Adipocyte (in vitro differentiated cells): ENCODE results near the gene IRF2BP2.

ENCODE experiments used
- DNase-seq: peaks from one replicate; pipeline ENCODE4 v3.0.0-alpha.2; 2015; ENCODE audit warnings: low read depth
- H3K27me3 ChIP-seq: replicated peaks from 2 replicates; pipeline ENCODE4 v1.7.0; 2013; ENCODE audit warnings: mild to moderate bottlenecking, low read length, moderate library complexity; ENCODE audit not compliant: control insufficient read depth, insufficient read depth
- H3K36me3 ChIP-seq: 2 replicates; pipeline ENCODE4 v1.7.0; 2013; ENCODE audit warnings: low read length, mild to moderate bottlenecking, moderate library complexity; ENCODE audit not compliant: control insufficient read depth, insufficient read depth, severe bottlenecking
- H3K4me1 ChIP-seq: 2 replicates; pipeline ENCODE4 v1.7.0; 2013; ENCODE audit warnings: mild to moderate bottlenecking, low read length, moderate library complexity; ENCODE audit not compliant: control insufficient read depth, insufficient read depth
- H3K4me3 ChIP-seq: 2 replicates; pipeline ENCODE4 v1.7.0; 2013; ENCODE audit warnings: mild to moderate bottlenecking, low read length, moderate library complexity
- H3K9ac ChIP-seq: 2 replicates; pipeline ENCODE4 v1.7.0; 2013; ENCODE audit warnings: mild to moderate bottlenecking, low read length, moderate library complexity
- H3K9me3 ChIP-seq: 2 replicates; pipeline ENCODE4 v1.7.0; 2013; ENCODE audit warnings: mild to moderate bottlenecking, low read length, moderate library complexity; ENCODE audit not compliant: control insufficient read depth

Gene IRF2BP2

DNA sequence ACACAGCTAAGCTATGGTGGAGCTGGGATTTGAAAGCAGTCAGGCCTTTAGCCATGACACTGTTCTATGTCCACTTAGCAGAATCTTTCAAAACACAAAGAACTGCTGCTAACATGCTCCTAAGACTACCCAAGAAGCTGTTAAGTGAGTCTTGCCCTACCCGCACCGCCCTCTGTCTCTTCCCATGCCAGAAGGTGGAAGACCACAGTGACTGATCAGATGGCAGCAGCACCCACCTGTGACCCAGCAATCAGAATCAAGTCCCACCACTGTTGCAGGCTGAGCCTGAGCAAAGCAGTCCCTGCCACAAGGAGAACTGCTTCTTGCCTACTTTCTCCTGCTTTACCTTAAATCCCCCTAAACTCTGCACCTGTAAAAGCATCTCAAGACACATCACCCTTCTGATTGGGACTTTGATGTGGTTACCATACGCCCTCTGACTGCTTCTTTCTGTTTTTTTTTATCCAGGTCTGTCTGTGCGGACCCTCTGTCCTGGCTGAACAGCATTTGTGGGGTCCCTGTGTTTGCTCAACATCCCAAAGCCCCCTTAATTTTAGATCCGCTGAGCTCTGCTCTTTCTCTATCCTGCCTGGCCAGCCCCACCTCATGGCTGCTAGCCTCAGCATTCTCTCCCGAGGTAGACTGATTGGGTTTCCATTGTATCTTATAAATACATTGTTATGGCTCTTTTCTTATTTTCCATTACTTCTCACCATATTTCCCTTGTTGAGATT, 16.0 kb downstream of the IRF2BP2 start:
- Histone ChIP-seq H3K36me3 (no peaks in the 10 kb centered on the region), H3K27me3 (no peaks in the 10 kb centered on the region), H3K4me1 (peaks cover 6% of the 10 kb centered on the region), H3K9ac (no peak overlapping the region), H3K4me3 (no peak overlapping the region), H3K9me3 (no peaks in the 10 kb centered on the region)
- DNase-seq = no peak

DNA sequence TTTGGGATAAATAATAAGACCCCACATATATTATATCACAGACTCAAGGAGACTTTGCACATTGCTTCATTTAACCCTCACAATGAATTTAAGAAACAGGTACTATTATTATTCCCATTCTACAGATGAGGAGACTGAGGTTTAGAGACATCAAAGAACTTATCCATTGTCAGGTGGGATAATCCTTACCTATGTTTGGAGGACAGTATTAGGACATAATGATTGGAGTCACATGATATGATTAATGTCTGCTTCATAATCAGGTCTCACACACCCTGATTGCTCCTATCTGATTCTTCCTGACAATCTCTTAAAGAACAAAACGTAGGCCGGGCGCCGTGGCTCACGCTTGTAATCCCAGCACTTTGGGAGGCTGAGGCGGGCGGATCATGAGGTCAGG, 16.9 kb downstream of the IRF2BP2 start:
- H3K9me3 ChIP-seq = no peaks in the 10 kb centered on the region
- H3K4me1 ChIP-seq = no peaks in the 10 kb centered on the region
- no peak overlapping the region for H3K4me3 ChIP-seq
- no peaks in the 10 kb centered on the region for H3K36me3 ChIP-seq
- no peak overlapping the region for H3K9ac ChIP-seq
- no peak for DNase-seq
- H3K27me3 ChIP-seq = no peaks in the 10 kb centered on the region

DNA sequence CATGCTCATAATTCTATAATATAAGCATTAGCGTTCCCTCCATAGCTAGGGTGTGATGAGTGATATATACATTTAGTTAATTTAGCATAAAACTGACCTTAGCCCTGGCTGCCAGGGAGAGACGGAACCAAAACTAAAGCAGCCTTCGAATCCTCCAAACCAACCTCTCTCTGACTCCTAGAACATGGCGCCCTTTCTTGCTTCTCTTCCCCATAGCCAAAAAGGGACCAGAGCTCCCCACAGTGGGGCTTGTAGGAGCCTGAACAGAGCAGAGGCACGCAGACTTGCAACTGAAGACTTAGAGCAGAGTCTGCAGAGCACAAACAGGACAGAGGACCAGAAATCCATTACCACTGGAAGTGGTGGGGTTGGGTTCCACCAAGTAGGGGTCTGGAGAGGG, 17.7 kb downstream of the IRF2BP2 start:
- Histone ChIP-seq H3K27me3 (no peaks in the 10 kb centered on the region), H3K4me3 (no peak overlapping the region), H3K9me3 (no peaks in the 10 kb centered on the region), H3K4me1 (no peaks in the 10 kb centered on the region), H3K9ac (no peak overlapping the region), H3K36me3 (no peaks in the 10 kb centered on the region)
- no peak for DNase-seq

DNA sequence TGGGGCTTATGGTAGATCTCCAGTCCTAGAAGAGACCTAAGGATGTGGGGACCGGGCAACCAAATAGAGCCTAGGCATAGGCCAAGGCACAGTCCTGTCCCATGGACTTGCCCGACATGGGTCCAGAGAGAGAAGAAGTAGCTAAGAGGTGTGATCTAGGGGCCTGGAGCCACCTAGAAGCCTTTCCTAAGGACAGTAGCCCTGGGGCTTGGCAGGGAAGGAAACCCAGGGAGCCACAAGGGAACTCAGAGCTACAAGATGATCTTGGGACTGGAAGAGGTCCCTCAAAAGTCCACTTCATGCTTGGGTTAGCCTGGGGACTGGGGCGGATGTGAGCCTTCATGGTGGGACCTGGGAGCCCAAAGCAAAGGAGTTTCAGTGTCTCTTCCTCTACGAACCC, 18.8 kb downstream of the IRF2BP2 start:
- Histone ChIP-seq H3K9me3 (no peaks in the 10 kb centered on the region), H3K4me3 (no peak overlapping the region), H3K9ac (no peak overlapping the region), H3K4me1 (peaks cover 8% of the 10 kb centered on the region), H3K27me3 (no peaks in the 10 kb centered on the region), H3K36me3 (no peaks in the 10 kb centered on the region)
- DNase-seq = no peak

DNA sequence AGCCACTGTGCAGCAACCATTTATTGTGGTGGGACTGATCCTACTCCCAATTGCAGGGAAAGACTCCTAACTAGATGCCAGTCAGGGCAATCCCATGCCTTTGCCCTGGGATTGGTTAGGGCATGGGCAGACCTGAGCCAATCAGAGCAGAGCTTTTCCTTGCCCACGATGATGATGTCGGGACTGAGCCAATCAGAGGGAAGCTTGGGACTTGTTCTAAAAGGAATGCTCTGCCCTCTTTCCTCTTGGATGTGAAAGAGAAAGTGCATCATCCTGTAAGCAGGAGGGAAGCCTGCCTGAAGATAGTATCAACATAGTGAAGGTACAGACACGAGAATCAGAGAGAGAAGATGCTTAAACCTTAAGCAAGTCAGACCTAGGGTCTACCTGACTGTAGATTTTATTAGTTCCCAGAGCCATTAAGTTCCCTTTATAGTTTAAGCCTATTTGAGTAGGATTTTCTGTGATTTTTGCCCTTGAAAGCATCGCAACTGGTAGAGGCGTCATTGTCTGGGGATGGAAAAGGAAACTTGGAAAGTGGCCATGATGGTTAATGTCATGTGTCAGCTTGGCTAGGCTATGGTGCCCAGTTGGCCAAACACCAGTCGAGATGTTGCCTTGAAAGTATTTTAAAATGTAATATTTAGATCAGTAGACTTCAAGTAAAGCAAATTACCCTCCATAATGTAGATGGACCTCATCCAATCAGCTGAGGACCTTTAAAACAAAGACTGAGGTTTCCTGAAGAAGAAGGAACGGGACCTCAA, 19.9 kb downstream of the IRF2BP2 start:
- Histone ChIP-seq H3K9me3 (no peaks in the 10 kb centered on the region), H3K36me3 (no peaks in the 10 kb centered on the region), H3K4me3 (no peak overlapping the region), H3K9ac (no peak overlapping the region), H3K27me3 (no peaks in the 10 kb centered on the region), H3K4me1 (peaks cover 19% of the 10 kb centered on the region)
- DNase-seq = no peak

DNA sequence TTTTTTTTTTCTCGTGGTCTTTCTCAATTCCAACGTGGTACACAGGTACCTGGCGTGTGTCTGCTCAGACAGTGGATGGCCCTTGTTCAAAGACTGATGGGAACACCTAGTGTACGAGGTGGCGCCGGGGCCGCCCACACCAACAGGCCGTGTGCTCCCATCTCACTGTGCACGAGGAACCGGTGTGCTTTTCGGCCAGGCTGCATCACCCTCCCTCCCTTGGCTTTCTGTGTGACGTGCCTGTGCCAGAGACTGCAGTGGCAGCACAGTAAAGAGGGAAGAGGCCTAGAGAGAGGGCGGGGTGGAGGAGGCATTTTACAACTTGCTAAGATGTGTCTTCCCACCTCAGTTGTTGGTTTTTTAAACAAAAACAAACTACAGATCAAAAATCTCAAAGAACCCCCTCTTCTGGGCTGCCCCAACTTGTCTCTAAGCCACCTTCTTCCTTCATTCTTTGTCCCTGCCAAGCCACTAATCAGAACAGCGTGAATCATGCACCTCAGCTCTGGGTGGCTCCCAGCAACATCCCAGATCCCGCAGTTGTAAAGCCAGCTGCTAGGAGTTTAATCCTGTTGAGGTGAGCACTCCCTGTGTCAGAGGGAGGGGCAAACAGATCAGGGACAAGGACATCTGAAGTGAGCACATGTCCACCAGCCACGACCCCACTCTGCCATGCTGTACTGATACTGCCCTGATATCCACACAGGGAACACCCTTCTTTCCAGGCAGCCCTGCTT, 20.7 kb downstream of the IRF2BP2 start:
- Histone ChIP-seq H3K9me3 (no peaks in the 10 kb centered on the region), H3K4me3 (no peak overlapping the region), H3K27me3 (no peaks in the 10 kb centered on the region), H3K4me1 (peaks cover 27% of the 10 kb centered on the region), H3K36me3 (no peaks in the 10 kb centered on the region), H3K9ac (no peak overlapping the region)
- DNase-seq = no peak

DNA sequence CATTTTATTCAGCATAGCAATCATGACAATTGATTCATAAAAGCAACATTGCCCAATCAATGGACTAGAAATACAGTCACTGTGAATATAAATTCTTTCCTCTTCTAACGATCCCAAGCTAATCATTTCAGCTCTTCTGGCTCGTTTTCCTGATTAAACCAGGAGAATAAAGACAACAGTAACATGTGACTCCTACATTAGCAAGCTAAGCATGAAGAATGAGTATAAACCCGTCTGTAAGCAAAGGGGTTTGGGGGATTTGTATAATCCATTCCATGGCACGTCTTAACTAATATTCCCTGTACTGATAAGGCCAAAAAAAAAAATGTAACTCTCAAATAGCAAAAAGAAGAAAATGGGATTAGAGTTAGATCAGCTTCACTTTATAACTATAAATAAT, 21.6 kb downstream of the IRF2BP2 start:
- DNase-seq = no peak
- H3K9me3 ChIP-seq = no peaks in the 10 kb centered on the region

DNA sequence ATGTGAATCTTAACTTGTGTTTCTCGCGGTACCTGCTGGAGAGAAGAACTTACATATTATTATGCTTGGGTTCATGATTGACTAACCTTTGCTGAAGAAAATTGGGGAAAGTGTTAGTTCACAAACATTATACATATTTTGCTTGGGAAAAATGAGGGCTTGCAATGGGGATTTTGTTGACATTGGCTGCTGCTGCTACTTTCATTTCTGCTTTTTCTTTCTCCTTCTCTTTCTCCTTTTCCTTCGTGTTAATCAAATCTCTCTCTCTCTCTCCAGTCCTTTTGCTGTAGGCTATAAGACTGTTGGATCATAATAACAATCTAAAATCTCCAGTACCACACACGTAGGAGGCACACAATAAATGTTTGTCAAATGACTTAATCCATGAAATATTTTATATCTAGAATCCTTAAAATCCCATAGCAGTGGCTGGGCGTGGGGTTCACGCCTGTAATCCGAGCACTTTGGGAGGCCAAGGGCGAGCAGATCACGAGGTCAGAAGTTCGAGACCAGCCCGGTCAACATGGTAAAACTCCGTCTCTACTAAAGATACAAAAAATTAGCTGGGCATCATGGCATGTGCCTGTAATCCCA, 23.0 kb downstream of the IRF2BP2 start:
- no peak overlapping the region for H3K4me3 ChIP-seq
- no peaks in the 10 kb centered on the region for H3K9me3 ChIP-seq
- H3K4me1 ChIP-seq = peaks cover 46% of the 10 kb centered on the region
- DNase-seq = peak; percentile 24
- no peak overlapping the region for H3K9ac ChIP-seq
- H3K36me3 ChIP-seq = no peaks in the 10 kb centered on the region
- H3K27me3 ChIP-seq = no peaks in the 10 kb centered on the region

More for the DNA sequence above, 21.6 kb downstream of the IRF2BP2 start:
- no peak overlapping the region for H3K4me3 ChIP-seq
- H3K4me1 ChIP-seq = peaks cover 32% of the 10 kb centered on the region
- H3K9ac ChIP-seq = no peak overlapping the region
- no peaks in the 10 kb centered on the region for H3K27me3 ChIP-seq
- no peaks in the 10 kb centered on the region for H3K36me3 ChIP-seq

DNA sequence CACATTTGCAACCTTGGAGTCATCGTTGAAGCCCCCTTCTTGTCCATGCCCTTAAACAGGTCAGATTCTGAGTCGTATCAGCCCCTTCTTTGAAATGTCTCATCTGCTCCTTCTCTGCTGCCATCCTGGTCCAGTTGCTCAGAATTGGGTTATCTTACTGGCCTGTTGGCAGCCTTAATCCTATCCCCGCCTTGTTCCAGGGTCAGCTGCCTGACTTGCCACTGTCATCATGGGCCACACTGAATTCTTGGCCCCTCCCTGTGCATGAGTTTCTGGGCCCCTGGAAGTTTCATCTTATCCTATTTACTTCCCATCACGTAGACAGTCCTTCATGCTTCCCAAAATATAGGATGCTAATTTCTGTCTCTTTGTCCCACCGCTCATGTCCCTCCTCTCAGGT, 23.7 kb downstream of the IRF2BP2 start:
- Histone ChIP-seq H3K9me3 (no peaks in the 10 kb centered on the region), H3K9ac (no peak overlapping the region), H3K36me3 (no peaks in the 10 kb centered on the region), H3K27me3 (no peaks in the 10 kb centered on the region), H3K4me1 (peaks cover 51% of the 10 kb centered on the region), H3K4me3 (peak overlapping the region; percentile 2)
- no peak for DNase-seq

DNA sequence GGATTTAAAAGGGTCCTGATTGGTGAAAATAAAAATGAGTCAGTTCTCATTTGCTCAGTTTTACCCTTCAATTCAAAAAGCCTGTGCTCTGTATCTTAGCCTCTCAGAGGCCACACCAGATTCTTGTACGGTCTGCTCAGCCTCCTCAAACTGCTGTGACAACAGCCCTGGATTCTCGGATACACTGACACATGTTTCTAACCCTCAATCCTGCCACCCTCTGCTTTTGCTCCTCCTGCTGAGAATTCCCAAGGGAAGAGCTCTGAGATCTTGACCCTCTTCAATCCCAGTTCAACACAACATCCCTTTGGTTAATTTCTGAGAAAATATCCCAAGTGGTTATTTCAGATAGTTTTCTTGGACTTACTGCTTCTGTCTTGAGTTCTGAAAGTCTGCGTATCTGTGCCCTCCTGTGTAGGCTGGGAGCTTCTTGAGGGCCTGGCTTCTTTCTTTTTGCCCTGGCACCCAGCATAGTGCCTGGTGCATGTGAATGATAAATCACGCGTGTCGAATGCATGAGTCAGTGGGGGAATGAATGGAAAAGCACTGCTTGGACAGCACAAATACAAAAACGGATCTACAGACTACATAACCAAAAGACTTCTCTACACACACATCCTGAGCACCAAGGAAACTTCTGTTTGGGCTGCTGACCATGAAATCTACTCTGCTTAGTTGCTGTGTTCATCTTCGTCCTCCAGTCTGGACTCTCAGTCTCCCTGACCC, 24.5 kb downstream of the IRF2BP2 start:
- DNase-seq = no peak
- Histone ChIP-seq H3K9me3 (no peaks in the 10 kb centered on the region), H3K4me3 (peak overlapping the region; percentile 11)

More for the DNA sequence above, 24.5 kb downstream of the IRF2BP2 start:
- Histone ChIP-seq H3K9ac (peak overlapping the region; percentile 8), H3K4me1 (peaks cover 51% of the 10 kb centered on the region), H3K36me3 (no peaks in the 10 kb centered on the region), H3K27me3 (no peaks in the 10 kb centered on the region)
